Stimulated activated CD4-positive, alpha-beta T cell treated with anti-CD3 and anti-CD28 coated beads, Interleukin-2, amount 100 ng/mL, for 48 hours (primary cell): ENCODE data around the gene SPEN.
A peak's percentile ranks its signal among the peaks of the same experiment; 100 is the strongest.
"Not testable (repeated sequence)": the region's sequence is repeated elsewhere in the genome, so short reads cannot be mapped to it uniquely, and the experiment has no call there.

Experiments
- DNase-seq, 2 donors: peaks; one replicate each; pipeline ENCODE4 v3.0.0-alpha.2; 2020

Gene SPEN

DNA sequence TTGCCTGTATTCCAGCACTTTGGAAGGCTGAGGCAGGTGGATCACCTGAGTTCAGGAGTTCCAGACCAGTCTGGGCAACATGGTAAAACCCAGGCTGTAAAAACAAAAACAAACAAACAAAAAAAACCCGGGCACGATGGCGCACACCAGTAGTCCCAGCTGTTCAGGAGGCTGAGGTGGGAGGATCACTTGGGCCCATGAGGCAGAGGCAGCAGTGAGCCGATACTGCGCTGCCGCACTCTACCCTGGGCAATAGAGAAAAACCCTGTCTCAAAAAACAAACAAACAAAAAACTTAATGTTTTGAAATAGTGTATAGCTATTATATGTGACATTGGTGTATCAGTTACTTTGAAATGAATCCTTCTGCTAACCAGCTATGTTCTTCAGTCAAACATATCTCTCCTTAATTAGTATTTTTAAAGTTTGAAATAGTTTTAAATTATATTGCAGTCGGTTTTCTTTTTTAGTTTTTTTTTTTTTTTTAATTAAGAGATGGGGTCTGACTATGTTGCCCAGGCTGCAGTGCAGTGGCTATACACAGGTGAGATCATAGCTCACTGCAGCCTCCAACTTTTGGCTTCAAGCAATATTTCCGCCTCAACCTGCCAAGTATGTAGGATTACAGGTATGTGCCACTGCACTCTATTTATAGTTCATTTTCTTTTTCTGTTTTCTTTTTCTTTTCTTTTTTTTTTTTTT lies 11.3 kb downstream of the SPEN start:
- no peak for DNase-seq

DNA sequence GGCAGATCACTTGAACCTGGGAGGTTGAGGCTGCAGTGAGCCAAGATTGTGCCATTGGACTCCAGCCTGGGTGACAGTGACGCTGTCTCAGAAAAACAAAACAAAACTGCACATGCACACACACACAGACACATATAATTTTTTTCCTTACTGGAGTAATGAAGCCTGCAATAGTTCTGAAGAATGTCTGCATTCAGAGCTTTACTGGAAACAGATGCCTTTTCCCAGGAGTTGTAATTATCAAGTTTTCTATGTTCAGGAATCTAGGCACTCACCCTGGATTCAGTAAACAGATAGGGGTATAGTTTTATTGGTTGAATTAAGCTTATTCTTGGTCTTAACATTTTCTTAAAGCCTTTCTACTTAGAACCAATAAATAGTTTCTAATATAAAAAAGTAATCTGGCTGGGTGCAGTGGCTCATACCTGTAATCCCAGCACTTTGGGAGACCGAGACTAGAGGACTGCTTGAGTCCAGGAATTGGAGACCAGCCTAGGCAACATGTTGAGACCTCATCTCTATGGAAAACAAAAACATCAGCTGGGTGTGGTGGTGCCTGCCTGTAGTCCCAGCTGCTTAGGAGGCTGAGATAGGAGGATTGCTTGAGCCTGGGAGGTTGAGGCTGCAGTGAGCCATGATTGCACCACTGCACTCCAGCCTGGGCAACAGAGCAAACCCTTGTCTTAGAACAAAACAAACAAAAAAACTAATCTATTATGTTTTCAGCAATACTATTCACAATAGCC lies 15.8 kb downstream of the SPEN start:
- no peak for DNase-seq

DNA sequence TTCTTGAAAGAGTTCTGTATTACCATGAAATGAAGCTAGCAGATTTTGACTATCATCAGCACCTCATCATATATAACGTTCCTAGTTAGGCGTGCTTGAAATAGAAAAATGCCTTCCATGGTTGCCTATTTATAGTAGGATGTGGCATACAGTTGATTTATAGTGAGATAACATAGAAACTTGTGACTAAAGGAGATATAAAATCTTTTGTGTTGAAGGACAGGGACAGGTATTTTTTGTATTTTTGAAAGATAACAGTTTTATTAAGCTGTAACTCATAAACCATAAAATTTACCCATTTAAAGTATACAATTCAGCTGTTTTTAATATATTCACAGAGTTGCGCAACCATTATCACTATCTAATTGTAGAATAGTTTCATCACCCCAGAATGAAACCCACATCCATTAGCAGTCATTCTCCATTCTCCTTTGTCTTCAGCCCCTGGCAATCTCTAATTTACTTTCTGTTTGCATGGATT lies 19.3 kb downstream of the SPEN start:
- DNase-seq, result no peak

DNA sequence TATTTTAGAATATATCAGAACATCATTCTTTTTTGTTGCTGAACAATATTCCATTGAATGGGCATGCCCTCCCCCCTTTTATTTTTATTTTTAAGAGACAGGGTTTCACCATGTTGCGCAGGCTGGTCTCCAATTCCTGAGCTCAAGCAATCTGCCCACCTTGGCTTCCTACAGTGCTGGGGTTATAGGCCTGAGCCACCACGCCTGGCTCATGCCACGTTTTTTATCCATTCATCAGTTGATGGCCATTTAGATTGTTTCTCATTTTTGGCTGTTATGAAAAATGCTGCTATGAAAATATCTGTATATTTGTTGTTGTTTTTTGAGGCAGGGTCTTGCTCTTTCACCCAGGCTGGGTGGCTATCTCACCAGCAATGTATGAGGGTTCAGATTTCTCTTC lies 19.8 kb downstream of the SPEN start:
- no peak for DNase-seq

DNA sequence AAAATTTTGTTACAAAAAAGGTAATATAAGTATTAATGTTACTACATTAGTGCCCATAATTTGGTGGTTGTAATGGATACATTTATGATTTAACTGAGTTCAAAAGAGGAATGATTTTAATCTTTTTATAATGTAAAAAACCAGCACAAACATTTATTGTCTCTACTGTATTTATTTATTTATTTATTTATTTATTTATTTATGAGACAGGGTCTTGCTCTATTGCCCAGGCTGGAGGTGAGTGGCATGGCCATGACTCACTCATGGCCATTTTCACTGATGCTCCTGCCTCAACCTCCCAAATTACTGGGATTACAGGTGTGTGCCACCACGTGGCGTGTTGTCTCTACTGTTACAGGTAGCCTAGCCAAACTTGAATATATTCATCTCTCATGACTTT lies 21.9 kb downstream of the SPEN start:
- no peak for DNase-seq

DNA sequence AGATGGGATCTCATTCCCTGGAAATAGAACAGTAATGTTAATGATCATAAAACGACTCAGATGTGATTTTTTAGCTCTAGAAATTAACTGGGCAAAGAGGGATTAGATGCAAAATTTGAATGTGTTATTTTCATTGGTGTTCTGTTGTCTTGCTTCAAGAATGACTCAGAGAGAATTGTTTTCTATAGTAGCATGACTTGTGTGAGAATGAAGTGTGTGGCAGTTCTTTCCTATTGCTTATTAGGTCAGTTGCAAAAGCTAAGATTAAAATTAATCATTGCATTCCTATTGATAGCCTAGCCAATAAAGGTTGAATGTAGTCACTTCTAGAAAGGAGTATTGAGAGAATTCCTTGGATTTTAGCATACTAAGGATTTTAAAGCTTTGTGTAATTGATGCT lies 22.9 kb downstream of the SPEN start:
- DNase-seq, result no peak

DNA sequence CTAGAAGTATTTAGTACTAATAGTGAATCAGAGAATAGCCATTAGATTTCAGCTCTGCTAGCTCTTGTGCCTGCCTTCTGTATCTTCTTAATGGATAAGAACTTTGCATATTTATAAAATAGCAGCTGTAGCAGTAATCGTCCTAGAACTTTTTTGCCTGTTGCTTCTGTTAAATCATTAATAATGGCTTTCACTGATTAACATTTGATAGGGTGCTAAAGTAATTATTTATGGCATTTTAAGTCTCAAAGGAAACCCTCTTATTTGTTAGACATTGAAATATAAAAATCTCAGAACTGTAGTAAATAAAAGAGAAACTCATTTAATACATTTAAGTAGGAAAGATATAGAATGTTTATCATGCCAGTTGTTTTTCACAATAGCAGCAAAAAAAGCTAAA lies 27.0 kb downstream of the SPEN start:
- DNase-seq, result no peak

DNA sequence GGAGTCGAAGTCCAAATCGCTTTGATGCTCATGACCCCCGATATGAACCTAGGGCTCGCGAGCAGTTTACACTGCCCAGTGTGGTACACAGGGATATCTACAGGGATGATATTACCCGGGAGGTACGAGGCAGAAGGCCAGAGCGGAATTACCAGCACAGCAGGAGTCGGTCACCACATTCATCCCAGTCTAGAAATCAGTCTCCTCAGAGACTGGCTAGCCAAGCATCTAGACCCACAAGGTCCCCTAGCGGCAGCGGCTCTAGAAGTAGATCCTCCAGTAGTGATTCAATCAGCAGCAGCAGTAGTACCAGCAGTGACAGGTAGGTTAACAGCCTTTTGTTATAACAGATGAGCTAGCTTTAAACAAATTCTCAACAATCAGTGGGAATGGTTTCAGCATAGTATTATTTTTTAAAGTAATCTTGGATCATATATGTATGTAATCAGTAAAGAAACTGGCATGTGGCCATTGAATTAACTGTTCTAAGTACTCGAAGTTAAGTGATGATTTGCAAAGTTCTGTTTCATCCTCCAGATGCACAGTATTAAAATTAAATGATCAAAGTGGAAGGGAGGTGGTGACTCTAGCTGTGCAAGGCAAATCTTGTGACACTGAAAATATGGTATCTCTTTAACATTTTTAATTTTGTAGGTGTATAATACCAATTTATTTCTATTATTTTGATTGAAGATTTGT lies 29.0 kb downstream of the SPEN start:
- DNase-seq, result no peak

DNA sequence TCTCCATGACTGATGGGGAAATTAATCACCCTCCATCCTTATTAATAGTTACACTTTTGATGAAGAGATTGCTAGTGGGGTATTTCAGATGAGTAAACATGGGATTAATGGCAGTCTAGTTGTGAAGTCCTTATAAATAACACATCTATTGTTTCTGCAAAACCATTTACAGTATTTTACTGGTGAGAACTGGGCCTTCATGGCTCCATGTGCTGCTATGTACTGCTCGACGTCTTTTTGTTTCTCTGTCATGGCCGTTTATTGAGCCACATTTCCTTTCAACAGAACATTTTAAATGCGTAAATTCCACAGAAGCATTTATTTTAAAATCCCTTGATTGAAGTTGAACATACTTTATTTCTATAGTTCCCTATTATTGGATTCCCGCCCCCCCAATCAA lies 34.5 kb downstream of the SPEN start:
- DNase-seq, result no peak

DNA sequence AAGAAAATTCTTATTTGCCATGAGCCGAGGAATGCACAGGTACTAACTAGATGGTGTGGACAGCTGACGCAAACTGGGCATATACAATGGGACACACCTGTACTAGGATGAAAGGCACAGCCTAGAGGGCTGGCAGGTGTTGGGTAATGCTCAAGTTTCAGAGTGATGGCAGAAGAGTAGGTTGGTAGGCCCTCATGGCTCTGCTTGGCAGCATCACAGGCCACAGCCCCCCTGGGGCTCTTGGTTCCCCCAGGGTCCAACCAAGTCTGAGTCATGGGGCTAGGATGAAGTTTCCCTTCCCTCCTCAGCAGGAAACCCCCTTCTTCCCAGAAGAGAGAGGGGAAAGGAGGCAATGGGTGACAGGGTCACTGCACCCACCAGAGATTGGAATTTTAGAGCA lies 35.2 kb downstream of the SPEN start:
- no peak for DNase-seq

DNA sequence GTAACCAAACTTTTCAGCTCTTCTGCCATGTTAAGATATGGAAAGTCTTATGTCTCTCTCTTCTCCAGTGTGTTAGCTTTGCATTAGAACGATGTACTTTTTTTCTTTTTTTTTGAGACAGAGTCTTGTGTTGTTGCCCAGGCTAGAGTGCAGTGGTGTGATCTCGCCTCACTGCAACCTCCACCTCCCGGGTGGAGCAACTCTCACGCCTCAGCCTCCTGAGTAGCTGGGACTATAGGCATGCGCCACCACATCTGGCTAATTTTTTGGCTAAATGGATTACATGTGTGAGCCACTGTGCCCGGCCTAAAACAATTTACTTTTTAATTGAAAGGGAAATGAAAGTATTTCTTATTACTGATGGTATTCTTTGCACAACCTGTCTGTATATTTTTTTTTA lies 35.8 kb downstream of the SPEN start:
- DNase-seq, result no peak

DNA sequence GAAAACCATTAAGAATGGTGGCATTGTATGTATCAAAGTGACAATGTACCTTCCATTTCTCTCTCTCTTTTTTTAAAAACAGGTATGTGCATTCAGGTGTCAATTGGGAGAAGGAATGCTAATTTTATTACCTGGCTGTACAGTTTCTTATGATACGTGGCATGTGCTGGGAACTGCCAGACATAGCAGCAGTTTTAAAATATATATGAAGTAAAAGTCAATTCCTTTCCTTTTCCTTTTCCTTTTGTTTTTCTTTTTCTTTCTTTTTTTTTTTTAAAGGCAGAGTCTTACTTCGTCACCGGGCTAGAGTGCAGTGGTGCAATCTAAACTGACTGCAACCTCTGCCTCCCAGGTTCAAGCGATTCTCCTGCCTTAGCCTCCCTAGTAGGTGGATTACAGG lies 37.0 kb downstream of the SPEN start:
- no peak for DNase-seq

DNA sequence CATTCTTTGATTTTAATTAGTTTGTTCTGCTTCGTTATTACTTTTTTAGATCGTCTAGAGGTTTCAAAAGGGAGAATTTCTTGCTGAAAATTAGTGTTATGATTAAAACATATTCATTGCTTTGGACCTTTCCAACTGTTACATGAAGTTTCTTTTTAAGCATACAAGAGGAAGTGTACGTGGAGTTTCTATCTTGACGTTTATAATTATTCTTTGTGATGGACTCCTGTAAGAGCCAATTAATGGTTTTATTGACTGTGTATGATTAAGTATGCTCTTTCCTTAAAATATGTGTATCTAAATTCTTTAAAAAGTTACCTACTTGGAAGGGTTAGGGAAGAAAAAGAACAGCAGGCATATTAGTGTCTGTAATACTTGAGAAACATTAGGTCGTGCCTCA lies 37.8 kb downstream of the SPEN start:
- DNase-seq, result no peak

DNA sequence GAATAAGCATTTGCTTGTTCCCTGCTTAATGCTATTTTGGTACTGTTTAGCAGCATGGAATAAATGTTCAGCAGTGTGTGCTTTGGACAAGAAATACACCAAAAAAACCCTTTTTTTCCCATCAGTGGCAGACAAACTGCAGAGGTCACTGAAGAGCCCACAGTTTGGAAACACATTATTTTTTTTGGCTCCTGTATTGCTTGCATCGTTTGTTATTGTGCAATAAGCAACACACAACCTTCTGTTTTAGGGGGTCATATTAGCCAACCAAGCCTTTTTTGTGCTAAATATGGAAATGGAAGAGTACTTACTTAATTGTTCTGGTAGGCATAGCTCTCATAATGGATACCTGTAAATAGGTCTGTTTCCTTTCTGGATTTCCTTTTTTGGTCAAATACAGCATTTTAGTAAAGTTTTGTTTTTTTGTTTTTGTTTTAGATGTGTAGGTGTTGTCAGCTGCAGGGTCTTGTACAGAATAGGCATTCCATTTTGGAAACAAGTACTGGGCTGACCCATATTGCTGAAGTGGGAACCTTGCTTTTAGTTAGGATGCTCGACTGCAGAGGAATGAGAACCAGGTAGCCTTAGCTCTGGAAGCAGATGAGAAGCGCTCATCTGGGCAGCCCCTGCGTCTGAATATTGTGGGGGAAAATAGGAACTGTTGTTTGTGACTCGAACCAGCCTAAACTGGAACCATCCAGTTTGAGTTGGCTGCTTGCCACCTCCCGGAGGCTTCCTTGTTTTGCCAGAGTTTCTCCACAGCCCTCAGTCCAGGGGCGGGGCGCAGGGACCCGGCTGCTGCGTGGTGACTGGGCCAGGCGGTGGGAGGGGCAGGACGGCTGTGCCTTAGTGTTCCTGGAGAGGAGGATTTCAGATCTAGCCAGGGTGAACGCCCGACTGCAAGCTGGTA lies 38.4 kb downstream of the SPEN start:
- peak in 1 of 2 donors; percentile 3 for DNase-seq

DNA sequence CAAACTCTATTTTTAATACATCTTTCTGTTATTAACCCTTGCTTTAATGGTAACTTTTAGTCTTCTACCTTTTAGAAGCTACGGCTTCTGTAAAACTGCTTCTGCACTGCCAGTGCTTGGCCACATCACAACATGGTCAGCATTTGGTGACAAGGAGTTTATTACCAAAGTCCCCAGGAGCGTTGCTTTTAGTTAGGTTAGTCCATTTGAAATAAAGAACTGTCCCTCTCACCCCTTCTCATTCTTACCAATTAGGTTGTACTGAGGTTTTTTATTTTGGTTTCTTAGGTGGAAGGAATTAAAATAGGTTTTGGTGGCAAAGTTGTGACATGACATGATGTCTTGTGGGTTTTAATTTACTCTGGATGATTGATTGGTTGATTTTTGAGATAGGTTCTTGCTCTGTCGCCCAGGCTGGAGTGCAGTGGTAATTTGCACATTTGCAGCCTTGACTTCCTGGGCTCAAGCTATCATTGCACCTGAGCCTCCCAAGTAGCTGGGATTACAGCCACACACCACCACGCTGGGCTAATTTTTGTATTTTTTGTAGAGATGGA lies 39.2 kb downstream of the SPEN start:
- DNase-seq, result no peak

DNA sequence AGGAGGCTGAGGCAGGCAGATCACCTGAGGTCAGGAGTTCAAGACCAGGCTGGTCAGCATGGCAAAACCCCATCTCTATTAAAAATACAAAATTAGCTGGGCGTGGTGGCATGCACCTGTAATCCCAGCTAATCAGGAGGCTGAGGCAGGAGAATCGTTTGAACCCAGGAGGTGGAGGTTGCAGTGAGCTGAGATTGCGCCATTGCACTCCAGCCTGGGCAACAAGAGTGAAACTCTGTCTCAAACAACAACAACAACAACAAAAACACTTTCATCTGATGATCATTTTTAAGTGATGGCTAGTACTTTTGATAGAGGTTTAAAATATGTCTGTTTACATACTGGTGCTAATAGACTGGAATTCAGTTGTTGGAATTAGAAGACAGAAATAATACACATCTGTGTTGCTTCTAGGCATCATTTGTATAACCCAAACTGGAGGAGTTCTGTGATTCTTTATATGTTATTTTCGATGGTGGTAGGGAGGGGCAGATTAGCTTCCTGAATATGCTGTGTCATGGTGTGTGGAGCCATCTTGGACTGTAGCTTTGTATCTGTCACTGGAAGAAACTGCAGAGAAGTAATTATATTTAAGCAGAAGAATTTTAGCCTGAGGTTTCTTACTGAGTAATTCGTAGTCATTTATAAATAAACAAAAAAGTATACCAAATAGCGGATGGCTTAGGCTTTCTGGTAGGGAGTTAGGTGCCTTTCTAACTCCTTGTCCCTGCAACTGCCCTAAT lies 45.5 kb downstream of the SPEN start:
- not testable (repeated sequence) for DNase-seq

DNA sequence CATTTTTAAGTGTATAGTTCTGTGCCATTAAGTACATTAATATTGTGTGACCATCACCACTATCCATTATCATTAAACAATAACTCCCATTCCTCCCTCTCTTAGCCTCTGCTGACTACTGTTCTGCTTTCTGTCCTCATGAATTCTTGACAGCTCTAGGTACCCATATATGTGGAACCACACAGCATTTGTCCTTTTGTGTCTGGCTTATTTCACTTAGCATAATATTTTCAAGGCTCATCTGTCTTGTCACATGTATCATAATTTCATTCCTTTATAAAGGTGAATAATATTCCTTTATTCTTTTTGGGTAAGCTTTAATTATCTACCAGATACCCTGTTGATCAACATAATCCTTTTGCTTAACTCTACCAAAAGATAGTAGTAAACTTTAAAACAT lies 47.7 kb downstream of the SPEN start:
- no peak for DNase-seq

DNA sequence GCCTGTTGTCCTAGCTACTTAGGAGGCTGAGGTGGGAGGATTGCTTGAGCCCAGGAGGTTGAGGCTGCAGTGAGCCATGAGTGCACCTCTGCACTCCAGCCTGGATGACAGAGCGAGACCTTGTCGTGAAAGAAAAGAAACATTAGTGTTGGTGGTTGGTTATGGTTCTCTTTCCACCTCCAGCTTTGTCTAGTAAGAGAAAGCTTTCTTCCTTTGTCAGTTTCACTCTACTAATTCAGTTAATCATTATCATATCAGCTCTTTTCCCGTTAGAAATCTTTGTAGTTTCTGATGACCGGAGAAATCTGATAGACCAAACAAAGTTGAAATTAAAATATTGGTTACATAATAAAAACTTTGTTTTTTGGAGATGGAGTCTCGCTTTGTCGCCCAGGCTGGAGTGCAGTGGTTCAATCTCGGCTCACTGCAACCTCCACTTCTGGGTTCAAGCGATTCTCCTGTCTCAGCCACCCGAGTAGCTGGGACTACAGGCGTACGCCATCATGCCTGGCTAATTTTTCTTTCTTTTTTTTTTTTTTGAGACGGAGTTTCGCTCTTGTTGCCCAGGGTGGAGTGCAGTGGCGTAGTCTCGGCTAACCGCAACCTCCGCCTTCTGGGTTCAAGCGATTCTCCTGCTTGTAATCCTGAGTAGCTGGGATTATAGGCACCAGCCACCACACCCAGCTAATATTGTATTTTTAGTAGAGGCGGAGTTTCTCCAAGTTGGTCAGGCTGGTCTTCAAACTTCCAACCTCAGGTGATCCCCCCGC lies 49.5 kb downstream of the SPEN start:
- DNase-seq, result not testable (repeated sequence)

DNA sequence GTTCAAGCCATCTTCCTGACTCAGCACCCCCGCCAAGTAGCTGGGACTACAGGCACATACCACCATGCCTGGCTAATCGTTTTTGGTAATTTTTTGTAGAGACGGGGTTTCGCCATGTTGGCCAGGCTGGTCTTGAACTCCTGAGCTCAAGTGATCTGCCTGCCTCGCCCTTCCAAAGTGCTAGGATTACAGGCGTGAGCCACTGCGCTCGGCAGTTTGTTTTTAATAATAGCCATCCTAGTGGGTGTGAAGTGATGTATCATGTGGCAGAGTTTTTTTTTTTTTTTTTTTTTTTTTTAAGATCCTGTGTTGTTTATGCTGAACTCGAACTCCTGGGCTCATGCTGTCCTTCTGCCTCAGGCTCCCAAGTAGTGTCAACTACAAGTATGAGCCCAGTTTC lies 51.8 kb downstream of the SPEN start:
- no peak for DNase-seq

DNA sequence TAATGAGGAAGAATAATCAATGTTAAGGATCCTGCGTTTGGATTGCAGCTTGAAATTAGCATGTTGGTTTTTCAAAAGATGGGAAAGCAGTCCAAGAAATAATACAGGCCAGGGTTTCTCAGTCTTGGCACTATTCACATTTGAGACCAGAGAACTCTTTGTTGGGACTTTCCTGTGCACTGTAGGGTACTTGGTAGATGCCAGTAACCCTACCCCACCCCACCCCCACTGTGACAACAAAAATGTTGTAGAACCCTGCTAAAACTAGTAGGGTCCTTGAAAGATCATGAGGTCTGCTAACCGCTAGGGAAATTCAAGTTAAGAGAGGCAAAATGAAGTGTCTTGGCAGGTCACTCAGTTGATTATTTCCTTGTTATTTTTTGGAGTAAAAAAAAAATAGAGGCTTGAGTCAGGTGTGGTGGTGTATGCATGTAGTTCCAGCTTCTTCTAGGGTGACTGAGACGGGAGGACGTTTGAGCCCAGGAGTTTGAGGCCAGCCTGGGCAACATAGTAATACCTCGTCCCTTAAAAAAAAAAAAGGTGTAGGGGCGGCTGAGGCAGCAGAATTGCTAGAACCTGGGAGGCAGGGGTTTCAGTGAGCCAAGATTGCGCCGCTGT lies 53.3 kb downstream of the SPEN start:
- DNase-seq, result no peak

DNA sequence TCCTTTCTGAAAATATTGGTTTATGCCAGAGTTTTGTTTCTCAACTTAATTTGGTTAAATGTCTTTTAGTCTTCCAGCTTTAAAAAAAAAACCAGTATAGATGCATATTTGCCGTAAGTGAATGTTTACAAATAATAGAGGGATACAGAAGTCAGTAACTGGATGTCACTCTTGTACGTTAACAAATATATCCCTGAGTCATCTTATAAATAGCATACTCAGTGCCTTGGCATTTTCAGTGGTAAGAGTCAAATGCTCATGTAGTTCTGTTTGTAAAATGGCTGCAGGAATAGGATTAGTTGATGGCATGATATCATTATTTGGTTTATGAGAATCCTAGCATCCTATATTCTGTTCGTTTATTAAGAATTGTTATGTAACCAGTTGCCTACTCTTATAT lies 55.4 kb downstream of the SPEN start:
- no peak for DNase-seq
